ENCODE measurements around the gene CAMK2G.

Gene CAMK2G

DNA sequence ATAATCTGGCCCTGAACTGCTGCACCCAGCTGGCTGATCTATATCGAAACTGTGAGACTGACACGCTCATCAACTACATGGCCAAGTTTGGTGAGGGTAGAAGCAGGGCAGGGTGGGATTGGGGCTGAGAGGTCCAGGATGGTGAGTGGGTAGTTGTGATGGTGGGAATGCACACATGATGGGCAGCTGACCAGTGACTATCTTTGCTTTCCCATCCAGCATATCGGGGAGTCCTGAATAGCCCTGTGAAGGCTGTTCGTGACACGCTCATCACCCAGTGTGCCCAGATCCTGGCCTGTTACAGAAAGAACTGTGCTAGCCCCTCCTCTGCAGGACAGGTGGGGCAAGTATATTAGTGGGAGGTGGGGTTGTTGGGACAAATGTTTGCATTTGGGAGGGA is 105.0 kb downstream of the CAMK2G start:
- DNase-seq (ENCODE audit: low spot score): no peak

DNA sequence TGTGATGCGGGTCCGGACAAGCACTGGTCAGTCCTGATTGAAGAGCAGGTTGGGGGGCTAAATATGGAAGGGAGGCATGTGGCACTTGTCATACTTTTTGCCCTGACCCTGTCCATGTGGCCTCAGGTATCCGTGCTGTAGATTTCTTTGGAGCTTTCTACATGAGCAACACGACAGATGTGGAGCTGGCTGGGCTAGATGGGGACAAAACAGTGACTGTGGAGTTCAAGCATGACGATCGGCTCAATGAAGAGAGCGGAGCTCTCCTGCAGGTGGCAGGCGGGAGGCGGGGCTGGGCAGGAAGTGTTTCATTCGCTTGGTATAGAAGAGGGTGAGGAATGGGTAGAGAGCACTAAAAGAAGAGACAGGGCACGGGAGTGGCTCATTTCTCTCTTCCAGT is 105.5 kb downstream of the CAMK2G start:
- no peak for DNase-seq (ENCODE audit: low spot score)

DNA sequence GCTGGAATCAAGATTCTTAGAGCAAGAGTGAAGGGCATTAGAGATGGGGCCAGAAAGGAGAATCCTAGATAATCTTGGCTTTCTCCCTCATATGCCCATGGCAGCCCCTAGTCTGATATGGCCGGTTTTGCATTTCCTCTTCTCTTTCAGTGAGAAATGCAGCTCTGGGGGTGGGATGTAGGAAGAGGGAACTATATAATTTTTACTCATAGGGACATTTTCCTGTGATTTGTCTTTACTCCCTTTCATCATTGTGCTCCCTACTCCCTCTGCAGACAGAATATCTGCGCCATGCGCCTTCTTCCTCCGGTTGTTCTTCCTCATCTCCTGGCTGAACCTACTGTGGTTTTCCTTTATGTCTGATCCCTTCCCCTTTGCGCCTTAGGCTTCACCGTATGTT is 109.3 kb downstream of the CAMK2G start:
- DNase-seq (ENCODE audit: low spot score): no peak

DNA sequence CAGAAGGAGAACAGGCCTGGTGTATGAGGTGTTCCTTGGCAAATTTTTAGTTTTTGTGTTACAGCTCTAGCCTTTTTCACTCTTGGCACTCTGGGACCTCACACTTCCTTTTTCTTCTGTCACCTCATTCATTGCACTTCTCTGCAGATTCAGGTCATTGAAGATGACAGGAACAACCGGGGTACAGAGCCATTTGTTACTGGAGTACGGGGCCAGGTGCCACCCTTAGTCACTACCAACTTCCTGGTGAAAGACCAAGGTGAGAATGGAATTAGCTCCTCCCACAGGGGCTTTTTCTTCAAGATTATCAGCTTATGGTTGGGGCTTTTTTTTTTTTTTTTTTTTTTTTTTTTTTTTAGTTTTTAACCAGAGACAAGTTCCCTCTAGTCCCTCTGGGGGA is 111.0 kb downstream of the CAMK2G start:
- DNase-seq (ENCODE audit: low spot score): no peak

DNA sequence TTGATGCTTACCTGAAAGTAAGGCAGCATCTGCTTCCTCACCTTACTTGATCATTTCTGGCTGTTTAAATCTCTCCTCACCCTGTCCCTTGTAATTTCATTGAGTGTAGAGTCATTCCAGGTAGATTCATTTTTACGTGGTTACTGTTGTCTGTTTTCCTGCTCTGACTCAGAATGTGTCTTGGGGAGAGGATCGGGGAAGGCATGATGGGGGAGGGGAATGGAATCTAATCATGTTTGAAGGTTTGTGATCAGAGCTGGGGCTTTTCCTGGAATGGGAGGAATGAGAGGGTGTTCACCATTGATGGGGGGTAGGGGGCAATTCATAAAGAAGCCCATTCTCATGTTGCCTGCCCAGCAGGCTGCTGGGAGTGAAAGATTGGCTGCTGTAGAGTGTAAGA is 111.4 kb downstream of the CAMK2G start:
- no peak for DNase-seq (ENCODE audit: low spot score)
